Keratinocyte (primary cell): ENCODE data around the gene MBTPS2. TPM values are rescaled to one million over a fixed set of nuclear protein-coding genes. Genes with fewer than 3 reads are reported as not detected.

Experiments
- DNase-seq: peaks from one replicate; pipeline ENCODE4 v3.0.0-alpha.2; 2011; ENCODE audit warnings: low read depth, missing footprints, low spot score
- FAIRE-seq: peaks from 2 replicates; lab custom pipeline; 2011; peaks lifted over from hg19 to GRCh38; lab: Jason Lieb, UNC
- H2AFZ ChIP-seq: 2 replicates; pipeline ENCODE4 v1.6.0; 2012; ENCODE audit warnings: low read length, control low read depth, inconsistent platforms; ENCODE audit not compliant: control insufficient read depth
- H3K27ac ChIP-seq: 2 replicates; pipeline ENCODE4 v1.5.1; 2011; ENCODE audit warnings: low read length; ENCODE audit not compliant: control insufficient read depth, insufficient read depth
- H3K27me3 ChIP-seq: 3 replicates; pipeline ENCODE4 v1.6.0; 2011; ENCODE audit warnings: low read length; ENCODE audit not compliant: control insufficient read depth, insufficient read depth; ENCODE audit errors: extremely low read depth
- H3K36me3 ChIP-seq, 2 experiments: 2 replicates in 1 of 2; 3 replicates in 1 of 2; pipeline ENCODE4 v1.5.1; 2011; ENCODE audit warnings: low read length in 2 of 2, mild to moderate bottlenecking in 1 of 2; ENCODE audit not compliant: control insufficient read depth in 2 of 2, insufficient read depth in 2 of 2; ENCODE audit errors: extremely low read depth in 1 of 2
- H3K4me1 ChIP-seq: 3 replicates; pipeline ENCODE4 v1.5.1; 2011; ENCODE audit warnings: low read length; ENCODE audit not compliant: control insufficient read depth, insufficient read depth; ENCODE audit errors: extremely low read depth
- H3K4me2 ChIP-seq: 3 replicates; pipeline ENCODE4 v1.6.0; 2011; ENCODE audit warnings: low read depth, low read length; ENCODE audit not compliant: control insufficient read depth, insufficient read depth; ENCODE audit errors: extremely low read depth
- H3K4me3 ChIP-seq, 3 experiments: fragments of 200-600 bp in 1 of 3; sonication (generic) in 1 of 3; 2 replicates in 2 of 3; 3 replicates in 1 of 3; pipeline ENCODE4 v1.5.1; 2011 to 2016; ENCODE audit warnings: low read length in 3 of 3, mild to moderate bottlenecking in 3 of 3, control low read depth in 2 of 3, inconsistent platforms in 1 of 3, low read depth in 1 of 3, mixed read lengths in 1 of 3, mixed run types in 1 of 3, moderate library complexity in 1 of 3; ENCODE audit not compliant: control insufficient read depth in 2 of 3, insufficient read depth in 2 of 3; ENCODE audit errors: extremely low read depth in 1 of 3
- H3K79me2 ChIP-seq: 2 replicates; pipeline ENCODE4 v1.6.0; 2012; ENCODE audit warnings: low read length; ENCODE audit not compliant: control insufficient read depth, insufficient read depth
- H3K9ac ChIP-seq: 3 replicates; pipeline ENCODE4 v1.6.0; 2011; ENCODE audit warnings: low read length; ENCODE audit not compliant: control insufficient read depth, insufficient read depth; ENCODE audit errors: extremely low read depth
- H3K9me1 ChIP-seq: 3 replicates; pipeline ENCODE4 v1.6.0; 2011; ENCODE audit warnings: low read length; ENCODE audit not compliant: control insufficient read depth, insufficient read depth; ENCODE audit errors: extremely low read depth
- H3K9me3 ChIP-seq: 2 replicates; pipeline ENCODE4 v1.5.1; 2012; ENCODE audit warnings: low read depth, low read length; ENCODE audit not compliant: control insufficient read depth
- H4K20me1 ChIP-seq: 3 replicates; pipeline ENCODE4 v1.6.0; 2011; ENCODE audit warnings: low read length; ENCODE audit not compliant: control insufficient read depth, insufficient read depth; ENCODE audit errors: extremely low read depth
- CTCF ChIP-seq, 3 experiments: IDR thresholded peaks in 1 of 3; conservative IDR thresholded peaks in 1 of 3; optimal IDR thresholded peaks in 1 of 3; 2 replicates in 2 of 3; 3 replicates in 1 of 3; pipeline versions ENCODE3 to v1.5.1; 2011; ENCODE audit warnings: low read length in 3 of 3, mild to moderate bottlenecking in 3 of 3, moderate library complexity in 2 of 3, control low read depth in 1 of 3, inconsistent platforms in 1 of 3; ENCODE audit not compliant: insufficient read depth in 2 of 3; ENCODE audit errors: extremely low read depth in 1 of 3
- EZH2 ChIP-seq: IDR thresholded peaks from one replicate; pipeline ENCODE4 v1.6.1; 2012; ENCODE audit warnings: inconsistent platforms, mild to moderate bottlenecking, low read length, moderate library complexity
- dilution Hi-C: fragments of 300-500 bp; cut with MboI; formaldehyde crosslinking; loops from one replicate; pipeline ENCODE4 v1.7.0; 2020; ENCODE audit warnings: low sequenced_read_pairs; ENCODE audit not compliant: extremely low pct_ligation_motif_present
- polyA plus RNA-seq, 5 experiments: library from polyadenylated mRNA; depleted of rRNA in 3 of 5; stranded (reverse) in 3 of 5; stranded (forward) in 1 of 5; unstranded in 1 of 5; fragments of >200 nt; gene quantifications; 1 replicate in 1 of 5; 2 replicates in 3 of 5; 3 replicates in 1 of 5; pipeline versions ENCODE4 v1.2.1 to v1.2.3, GENCODE V29; 2011 to 2012; ENCODE audit warnings: missing spikeins in 2 of 5, low read depth in 1 of 5, low replicate concordance in 1 of 5

MBTPS2 gene
- polyA plus RNA-seq, 1 donor (not counting 4 experiments of a cell fraction or from before 2014, with no cell fraction given): 15.7 TPM

- dilution Hi-C loops: no loop called here
- no peaks in the 10 kb centered on the region for H4K20me1 ChIP-seq
Observed at GRCh38 chrX:21883258-21883657, 43.8 kb downstream of the MBTPS2 start.

GRCh38 chrX:21885568-21885967 is 46.2 kb downstream of the MBTPS2 start:
- H3K9me1 ChIP-seq: no peaks in the 10 kb centered on the region
- no peaks in the 10 kb centered on the region for H3K4me1 ChIP-seq
- H3K79me2 ChIP-seq: no peaks in the 10 kb centered on the region
- dilution Hi-C loops: no loop called here
- H3K4me3 ChIP-seq: no peak overlapping the region
- H3K4me2 ChIP-seq: no peak overlapping the region
- TF ChIP-seq CTCF (optimal IDR thresholded peaks at IDR 0.05 in 1 of 3, IDR thresholded peaks at IDR 0.05 in 1 of 3, conservative IDR thresholded peaks at IDR 0.05 in 1 of 3; ENCODE audit: extremely low read depth in 1 of 3, insufficient read depth in 2 of 3, low read length in 3 of 3) (no peak), EZH2 (no peak)
- no peak for FAIRE-seq
- H3K9ac ChIP-seq: no peak overlapping the region
- H4K20me1 ChIP-seq: no peaks in the 10 kb centered on the region
- no peaks in the 10 kb centered on the region for H3K36me3 ChIP-seq
- no peaks in the 10 kb centered on the region for H3K27me3 ChIP-seq
- H3K9me3 ChIP-seq: no peaks in the 10 kb centered on the region
- no peak overlapping the region for H3K27ac ChIP-seq
- H2AFZ ChIP-seq: no peak overlapping the region
- DNase-seq: no peak

More at GRCh38 chrX:21883258-21883657, 43.8 kb downstream of the MBTPS2 start:
- Histone ChIP-seq H3K4me2 (no peak overlapping the region), H3K9me1 (no peaks in the 10 kb centered on the region), H3K9me3 (no peaks in the 10 kb centered on the region), H3K27me3 (no peaks in the 10 kb centered on the region), H3K4me1 (no peaks in the 10 kb centered on the region), H3K4me3 (no peak overlapping the region), H3K36me3 (no peaks in the 10 kb centered on the region), H3K27ac (no peak overlapping the region), H2AFZ (no peak overlapping the region), H3K79me2 (no peaks in the 10 kb centered on the region), H3K9ac (no peak overlapping the region)
- TF ChIP-seq CTCF (optimal IDR thresholded peaks at IDR 0.05 in 1 of 3, IDR thresholded peaks at IDR 0.05 in 1 of 3, conservative IDR thresholded peaks at IDR 0.05 in 1 of 3; ENCODE audit: extremely low read depth in 1 of 3, insufficient read depth in 2 of 3, low read length in 3 of 3): no peak
- TF ChIP-seq EZH2: no peak
- DNase-seq (no peak), FAIRE-seq (no peak)
